ENCODE measurements around the gene TAAR1. TPM values are rescaled to one million over a fixed set of nuclear protein-coding genes. Genes with fewer than 3 reads are reported as not detected.
"Not testable (repeated sequence)": the region's sequence is repeated elsewhere in the genome, so short reads cannot be mapped to it uniquely, and the experiment has no call there.

The TAAR1 gene
- total RNA-seq, 1 experiment from 2014 or later: not detected

DNA sequence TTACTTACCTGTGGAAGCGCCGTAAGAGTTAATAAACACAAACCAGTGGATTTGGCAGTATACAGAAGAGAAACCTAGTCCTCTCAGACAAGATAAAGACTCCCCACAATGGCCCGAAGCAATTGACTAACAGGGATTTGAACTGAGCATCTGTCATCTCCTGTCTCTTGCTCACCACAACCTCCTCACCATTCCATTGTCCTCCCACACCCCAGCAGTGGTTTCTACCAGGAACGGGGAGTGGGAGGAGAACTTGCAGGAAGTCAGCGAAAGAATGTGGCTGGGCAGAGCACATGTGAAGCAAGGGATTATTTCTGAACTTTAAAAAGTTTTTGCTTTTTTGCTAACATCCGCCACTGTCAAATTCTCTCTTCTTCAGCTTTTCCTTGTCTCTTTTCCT, 24.6 kb upstream of the TAAR1 start:
- no peak overlapping the region for H3K18ac ChIP-seq (ENCODE audit: insufficient read length, low read depth, low read length)
- no peaks in the 10 kb centered on the region for H3K23me2 ChIP-seq (ENCODE audit: insufficient read length, low read depth, low read length, poor library complexity, severe bottlenecking)
- Mint-ChIP-seq H3K36me3 (ENCODE audit: insufficient read depth in 1 of 3, low read depth in 3 of 3) (no peaks in the 10 kb centered on the region), H3K4me3 (no peak overlapping the region), H3K27me3 (ENCODE audit: low read depth) (no peaks in the 10 kb centered on the region), H3K4me1 (peaks cover 7 to 9% of the 10 kb centered on the region in 2 experiments; a peak in 3 of 4 replicates), H3K9me3 (no peaks in the 10 kb centered on the region), H3K27ac (peak overlapping the region in 1 of 3 experiments; percentile 79; a peak in 1 of 7 replicates)
- no peaks in the 10 kb centered on the region for H3K9me3 ChIP-seq (ENCODE audit: control insufficient read depth, low read depth, low read length)
- no peak overlapping the region for H3K4me2 ChIP-seq (ENCODE audit: insufficient read depth, insufficient read length, low read length)
- H4K5ac ChIP-seq (ENCODE audit: insufficient read length, low read depth, low read length): no peak overlapping the region
- H3K79me1 ChIP-seq (ENCODE audit: insufficient read depth, low read depth, low read length, poor library complexity, severe bottlenecking): no peaks in the 10 kb centered on the region
- H2BK15ac ChIP-seq (ENCODE audit: low read depth, low read length): no peak overlapping the region
- no peak overlapping the region for H2BK120ac ChIP-seq (ENCODE audit: low read depth, low read length, poor library complexity, severe bottlenecking)
- TF ChIP-seq, protein P1, sequence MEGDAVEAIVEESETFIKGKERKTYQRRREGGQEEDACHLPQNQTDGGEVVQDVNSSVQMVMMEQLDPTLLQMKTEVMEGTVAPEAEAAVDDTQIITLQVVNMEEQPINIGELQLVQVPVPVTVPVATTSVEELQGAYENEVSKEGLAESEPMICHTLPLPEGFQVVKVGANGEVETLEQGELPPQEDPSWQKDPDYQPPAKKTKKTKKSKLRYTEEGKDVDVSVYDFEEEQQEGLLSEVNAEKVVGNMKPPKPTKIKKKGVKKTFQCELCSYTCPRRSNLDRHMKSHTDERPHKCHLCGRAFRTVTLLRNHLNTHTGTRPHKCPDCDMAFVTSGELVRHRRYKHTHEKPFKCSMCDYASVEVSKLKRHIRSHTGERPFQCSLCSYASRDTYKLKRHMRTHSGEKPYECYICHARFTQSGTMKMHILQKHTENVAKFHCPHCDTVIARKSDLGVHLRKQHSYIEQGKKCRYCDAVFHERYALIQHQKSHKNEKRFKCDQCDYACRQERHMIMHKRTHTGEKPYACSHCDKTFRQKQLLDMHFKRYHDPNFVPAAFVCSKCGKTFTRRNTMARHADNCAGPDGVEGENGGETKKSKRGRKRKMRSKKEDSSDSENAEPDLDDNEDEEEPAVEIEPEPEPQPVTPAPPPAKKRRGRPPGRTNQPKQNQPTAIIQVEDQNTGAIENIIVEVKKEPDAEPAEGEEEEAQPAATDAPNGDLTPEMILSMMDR (conservative IDR thresholded peaks at IDR 0.05): no peak
- no peak overlapping the region for H3K23ac ChIP-seq (ENCODE audit: insufficient read length, low read depth, low read length)
- no peak overlapping the region for H2BK20ac ChIP-seq (ENCODE audit: low read depth, low read length, poor library complexity, severe bottlenecking)
- H3K27me3 ChIP-seq (ENCODE audit: insufficient read depth, low read length): no peaks in the 10 kb centered on the region
- no peak overlapping the region for H2AFZ ChIP-seq (ENCODE audit: low read length)
- no peak overlapping the region for H2AK5ac ChIP-seq (ENCODE audit: insufficient read length, low read length)
- H2BK12ac ChIP-seq (ENCODE audit: insufficient read length, low read depth, low read length): no peak overlapping the region
- no peak overlapping the region for H2BK5ac ChIP-seq (ENCODE audit: insufficient read length, low read length)
- H3K79me2 ChIP-seq (ENCODE audit: insufficient read depth, low read length): no peaks in the 10 kb centered on the region
- H4K91ac ChIP-seq (ENCODE audit: insufficient read length, low read depth, low read length): no peak overlapping the region
- H3K4me1 ChIP-seq (ENCODE audit: insufficient read depth, low read length): no peaks in the 10 kb centered on the region
- no peak overlapping the region for H3K14ac ChIP-seq (ENCODE audit: insufficient read depth, low read length)
- DNase-seq: no peak
- H4K8ac ChIP-seq (replicated peaks; ENCODE audit: insufficient read length, low read depth, low read length): no peak overlapping the region
- no peak overlapping the region for H3K27ac ChIP-seq (ENCODE audit: insufficient read length, low read depth, low read length)
- no peaks in the 10 kb centered on the region for H4K20me1 ChIP-seq (ENCODE audit: control insufficient read depth, insufficient read depth, insufficient read length)
- no peak overlapping the region for H3T11ph ChIP-seq (ENCODE audit: low read length)
- H3K9ac ChIP-seq (ENCODE audit: extremely low read depth, insufficient read length, low read length): no peak overlapping the region
- no peak overlapping the region for H3K56ac ChIP-seq (ENCODE audit: insufficient read length, low read depth, low read length)
- no peak overlapping the region for H3K4ac ChIP-seq (ENCODE audit: low read depth, low read length)
- WGBS (ENCODE audit: extremely low coverage, insufficient read length, low lambda C conversion rate): no CpG with 5 or more reads among the region's 6 CpGs

DNA sequence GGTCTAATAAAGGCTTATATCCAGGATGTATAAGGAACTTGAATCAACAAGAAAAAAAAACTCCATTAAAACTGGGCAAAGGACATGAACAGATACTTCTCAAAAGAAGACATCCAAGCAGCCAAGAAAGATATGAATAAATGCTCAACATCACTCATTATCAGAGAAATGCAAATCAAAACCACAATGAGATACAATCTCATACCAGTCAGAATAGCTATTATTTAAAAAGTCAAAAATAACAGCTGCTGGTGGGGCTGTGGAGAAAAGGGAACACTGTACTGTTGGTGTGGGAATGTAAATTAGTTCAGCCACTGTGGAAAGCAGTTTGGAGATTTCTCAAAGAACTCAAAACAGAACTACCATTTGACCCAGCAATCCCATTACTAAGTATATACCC, 20.1 kb upstream of the TAAR1 start:
- not testable (repeated sequence) for H2BK5ac ChIP-seq (ENCODE audit: insufficient read length, low read length); H3K4me1 ChIP-seq (ENCODE audit: insufficient read depth, low read length); H3K9me3 ChIP-seq (ENCODE audit: control insufficient read depth, low read depth, low read length); H3K36me3 Mint-ChIP-seq (ENCODE audit: insufficient read depth in 1 of 3, low read depth in 3 of 3); H3K4me2 ChIP-seq (ENCODE audit: insufficient read depth, insufficient read length, low read length); H4K91ac ChIP-seq (ENCODE audit: insufficient read length, low read depth, low read length); H3K18ac ChIP-seq (ENCODE audit: insufficient read length, low read depth, low read length); DNase-seq; H2BK12ac ChIP-seq (ENCODE audit: insufficient read length, low read depth, low read length); H3K9me3 Mint-ChIP-seq; H3K79me2 ChIP-seq (ENCODE audit: insufficient read depth, low read length); H3K27me3 Mint-ChIP-seq (ENCODE audit: low read depth); H2BK120ac ChIP-seq (ENCODE audit: low read depth, low read length, poor library complexity, severe bottlenecking); H3K56ac ChIP-seq (ENCODE audit: insufficient read length, low read depth, low read length); H3T11ph ChIP-seq (ENCODE audit: low read length); H3K9ac ChIP-seq (ENCODE audit: extremely low read depth, insufficient read length, low read length); H3K27ac Mint-ChIP-seq; H2BK20ac ChIP-seq (ENCODE audit: low read depth, low read length, poor library complexity, severe bottlenecking); H3K23me2 ChIP-seq (ENCODE audit: insufficient read length, low read depth, low read length, poor library complexity, severe bottlenecking); H3K79me1 ChIP-seq (ENCODE audit: insufficient read depth, low read depth, low read length, poor library complexity, severe bottlenecking); H3K4me3 Mint-ChIP-seq; H4K20me1 ChIP-seq (ENCODE audit: control insufficient read depth, insufficient read depth, insufficient read length); H4K5ac ChIP-seq (ENCODE audit: insufficient read length, low read depth, low read length); H3K27ac ChIP-seq (ENCODE audit: insufficient read length, low read depth, low read length); H3K23ac ChIP-seq (ENCODE audit: insufficient read length, low read depth, low read length); H2AK5ac ChIP-seq (ENCODE audit: insufficient read length, low read length); H3K4me1 Mint-ChIP-seq; H2AFZ ChIP-seq (ENCODE audit: low read length); H3K27me3 ChIP-seq (ENCODE audit: insufficient read depth, low read length); H3K4ac ChIP-seq (ENCODE audit: low read depth, low read length); H3K14ac ChIP-seq (ENCODE audit: insufficient read depth, low read length); H4K8ac ChIP-seq (replicated peaks; ENCODE audit: insufficient read length, low read depth, low read length); H2BK15ac ChIP-seq (ENCODE audit: low read depth, low read length)
